A549 (cell line): ENCODE results near the gene ABCC4. TPM values are rescaled to one million over a fixed set of nuclear protein-coding genes. Genes with fewer than 3 reads are reported as not detected.

Experiments used
- ATAC-seq, 2 experiments: fragments of 200-7000 bp in 1 of 2; fragments of >200 bp in 1 of 2; cut with Nextera tagmentation in 1 of 2; cut with Tn5 transposase in 1 of 2; 3 replicates each; pipeline versions ENCODE4 v1.8.0 to v1.9.1; 2018 to 2020; ENCODE audit warnings: mild to moderate bottlenecking in 1 of 2, moderate library complexity in 1 of 2
- CTCF ChIA-PET: fragments of 300-600 bp; sonication (Branson Sonifier 250); formaldehyde crosslinking; extraction: SDS; loops from one replicate; lab custom pipeline; 2021; ENCODE audit warnings: antibody characterized with exemption, inconsistent platforms; lab: Yijun Ruan, JAX
- POLR2A ChIA-PET: fragments of 350-600 bp; formaldehyde crosslinking; extraction: SDS; loops from one replicate; lab custom pipeline; 2021; ENCODE audit warnings: antibody characterized with exemption, inconsistent platforms; lab: Yijun Ruan, JAX
- DNase-seq, 2 experiments: peaks; one replicate each; pipeline versions ENCODE4 v3.0.0 to v3.0.0-alpha.2; 2011 to 2016; ENCODE audit warnings: low read depth in 1 of 2, low spot score in 1 of 2
- FAIRE-seq: peaks from 2 replicates; lab custom pipeline; 2011; peaks lifted over from hg19 to GRCh38; lab: Jason Lieb, UNC
- H3K27ac ChIP-seq, 2 experiments: fragments of >200 bp; sonication (Bioruptor Twin); formaldehyde crosslinking; 3 replicates each; pipeline ENCODE4 v1.5.1; 2016 to 2017
- H3K4me1 ChIP-seq: fragments of >200 bp; sonication (Bioruptor Twin); formaldehyde crosslinking; 3 replicates; pipeline ENCODE4 v1.6.1; 2016
- H3K4me2 ChIP-seq: fragments of >200 bp; sonication (Bioruptor Twin); formaldehyde crosslinking; 3 replicates; pipeline ENCODE4 v1.6.1; 2016
- H3K4me3 ChIP-seq: fragments of >200 bp; sonication (Bioruptor Twin); formaldehyde crosslinking; 3 replicates; pipeline ENCODE4 v1.5.1; 2016
- H3K9me3 ChIP-seq: fragments of >200 bp; sonication (Bioruptor Twin); formaldehyde crosslinking; 3 replicates; pipeline ENCODE4 v1.6.1; 2016
- CBX8 ChIP-seq: fragments of 200-600 bp; sonication (generic); IDR thresholded peaks from 2 replicates; pipeline ENCODE4 v1.6.1; 2016
- CHD2 ChIP-seq: fragments of 150-350 bp; IDR thresholded peaks from 2 replicates; pipeline ENCODE4 v1.6.1; 2014; ENCODE audit warnings: low read length; ENCODE audit not compliant: partially characterized antibody
- CHD4 ChIP-seq: fragments of 200-600 bp; sonication (generic); IDR thresholded peaks from 2 replicates; pipeline ENCODE4 v1.6.1; 2016; ENCODE audit warnings: antibody characterized with exemption, mild to moderate bottlenecking, borderline replicate concordance
- ESRRA ChIP-seq: fragments of 150-350 bp; IDR thresholded peaks from 2 replicates; pipeline ENCODE4 v1.6.1; 2014; ENCODE audit warnings: mild to moderate bottlenecking, low read length, borderline replicate concordance
- FOSB ChIP-seq: fragments of 250-450 bp; sonication (Bioruptor Pico); IDR thresholded peaks from 2 replicates; pipeline ENCODE4 v1.5.0; 2020; ENCODE audit warnings: mild to moderate bottlenecking, moderate library complexity
- GATA3 ChIP-seq: IDR thresholded peaks from 2 replicates; pipeline ENCODE4 v1.6.1; 2012; ENCODE audit warnings: borderline replicate concordance
- HOXA7 ChIP-seq: fragments of 250-450 bp; sonication (Bioruptor Pico); IDR thresholded peaks from 2 replicates; pipeline ENCODE4 v1.5.0; 2020; ENCODE audit warnings: mild to moderate bottlenecking, moderate library complexity
- HOXB13 ChIP-seq: fragments of 250-450 bp; sonication (Bioruptor Pico); IDR thresholded peaks from 2 replicates; pipeline ENCODE4 v1.5.0; 2020; ENCODE audit warnings: low read depth, mild to moderate bottlenecking, moderate library complexity
- HOXB5 ChIP-seq: fragments of 250-450 bp; sonication (Bioruptor Pico); IDR thresholded peaks from 2 replicates; pipeline ENCODE4 v1.5.0; 2020; ENCODE audit warnings: mild to moderate bottlenecking, moderate library complexity
- JUN ChIP-seq, 2 experiments: fragments of >200 bp; sonication (Bioruptor Twin); formaldehyde crosslinking; IDR thresholded peaks; 2 replicates in 1 of 2; 3 replicates in 1 of 2; pipeline ENCODE4 v1.6.1; 2016 to 2017
- KDM1A ChIP-seq: fragments of 200-600 bp; sonication (generic); IDR thresholded peaks from 2 replicates; pipeline ENCODE4 v1.6.1; 2016; ENCODE audit warnings: low read depth, mild to moderate bottlenecking
- KDM5A ChIP-seq: fragments of 200-600 bp; sonication (generic); IDR thresholded peaks from 2 replicates; pipeline ENCODE4 v1.6.1; 2016; ENCODE audit warnings: antibody characterized with exemption, mild to moderate bottlenecking
- MAFK ChIP-seq: fragments of 450-650 bp; IDR thresholded peaks from 2 replicates; pipeline ENCODE4 v1.6.1; 2014; ENCODE audit not compliant: partially characterized antibody
- MAZ ChIP-seq: fragments of 150-350 bp; IDR thresholded peaks from 2 replicates; pipeline ENCODE4 v1.6.1; 2014; ENCODE audit warnings: antibody characterized with exemption, low read depth, low read length, borderline replicate concordance
- PHF8 ChIP-seq: fragments of 200-600 bp; sonication (generic); IDR thresholded peaks from 2 replicates; pipeline ENCODE4 v1.6.1; 2016; ENCODE audit warnings: low read depth, mild to moderate bottlenecking, antibody characterized with exemption, moderate library complexity, borderline replicate concordance
- RCOR1 ChIP-seq: fragments of 150-350 bp; IDR thresholded peaks from 2 replicates; pipeline ENCODE4 v1.6.1; 2014; ENCODE audit warnings: antibody characterized with exemption, low read length, low read depth
- RNF2 ChIP-seq: fragments of 200-600 bp; sonication (generic); IDR thresholded peaks from 2 replicates; pipeline ENCODE4 v1.6.1; 2016; ENCODE audit warnings: low read depth, mild to moderate bottlenecking, antibody characterized with exemption, moderate library complexity, borderline replicate concordance
- SMC3 ChIP-seq: fragments of >200 bp; sonication (Bioruptor Twin); formaldehyde crosslinking; IDR thresholded peaks from 3 replicates; pipeline ENCODE4 v1.6.1; 2018; ENCODE audit warnings: inconsistent platforms
- TFCP2L1 ChIP-seq: fragments of 250-450 bp; sonication (Bioruptor Pico); IDR thresholded peaks from 2 replicates; pipeline ENCODE4 v1.5.0; 2021; ENCODE audit warnings: mild to moderate bottlenecking
- ZC3H11A ChIP-seq: fragments of 450-650 bp; IDR thresholded peaks from 2 replicates; pipeline ENCODE4 v1.6.1; 2014; ENCODE audit warnings: antibody characterized with exemption, mild to moderate bottlenecking
- ZFP36 ChIP-seq: fragments of 450-650 bp; IDR thresholded peaks from 2 replicates; pipeline ENCODE4 v1.6.1; 2014; ENCODE audit warnings: borderline replicate concordance; ENCODE audit not compliant: partially characterized antibody
- ZNF302 ChIP-seq: fragments of 250-450 bp; sonication (Bioruptor Pico); IDR thresholded peaks from 2 replicates; pipeline ENCODE4 v1.9.0; 2021; ENCODE audit warnings: inconsistent platforms, mild to moderate bottlenecking, moderate library complexity
- ZSCAN20 ChIP-seq: fragments of 250-450 bp; sonication (Bioruptor Pico); IDR thresholded peaks from 2 replicates; pipeline ENCODE4 v1.8.0; 2022; ENCODE audit warnings: mild to moderate bottlenecking, moderate library complexity
- WGBS: methylation state at CpG from one replicate; pipeline ENCODE4 v1.1.6; 2017; ENCODE audit errors: missing lambda C conversion rate; 5-methylcytosine and 5-hydroxymethylcytosine counted together
- polyA plus RNA-seq, 4 experiments: library from polyadenylated mRNA; depleted of rRNA in 3 of 4; stranded (reverse); fragments of >200 nt; fragmentation: RNase III in 1 of 4; extraction: RNeasy Plus Mini Kit Qiagen cat#74134 plus additional on column Dnase treatment in 1 of 4; gene quantifications; 2 replicates in 3 of 4; 3 replicates in 1 of 4; pipeline ENCODE4 v1.2.3, GENCODE V29; 2011 to 2017
- TF ChIP-seq, protein P1 (sequence below): fragments of 200-600 bp; sonication (generic); IDR thresholded peaks from 2 replicates; pipeline ENCODE4 v1.6.1; 2016; ENCODE audit warnings: antibody characterized with exemption, mild to moderate bottlenecking, moderate library complexity
- TF ChIP-seq, protein P2 (sequence below): fragments of 250-450 bp; sonication (Bioruptor Pico); IDR thresholded peaks from 2 replicates; pipeline ENCODE4 v1.5.0; 2020; ENCODE audit warnings: low read depth, mild to moderate bottlenecking, moderate library complexity
- TF ChIP-seq, protein P3 (sequence below): IDR thresholded peaks from 2 replicates; pipeline ENCODE4 v1.6.1; 2012
- TF ChIP-seq, protein P4 (sequence below): fragments of 450-650 bp; IDR thresholded peaks from 2 replicates; pipeline ENCODE4 v1.6.1; 2014; ENCODE audit warnings: antibody characterized with exemption

Gene ABCC4
- polyA plus RNA-seq, 2 of the 4 experiments (the other 2 are of a cell fraction): 23.5 to 56.2 TPM

DNA sequence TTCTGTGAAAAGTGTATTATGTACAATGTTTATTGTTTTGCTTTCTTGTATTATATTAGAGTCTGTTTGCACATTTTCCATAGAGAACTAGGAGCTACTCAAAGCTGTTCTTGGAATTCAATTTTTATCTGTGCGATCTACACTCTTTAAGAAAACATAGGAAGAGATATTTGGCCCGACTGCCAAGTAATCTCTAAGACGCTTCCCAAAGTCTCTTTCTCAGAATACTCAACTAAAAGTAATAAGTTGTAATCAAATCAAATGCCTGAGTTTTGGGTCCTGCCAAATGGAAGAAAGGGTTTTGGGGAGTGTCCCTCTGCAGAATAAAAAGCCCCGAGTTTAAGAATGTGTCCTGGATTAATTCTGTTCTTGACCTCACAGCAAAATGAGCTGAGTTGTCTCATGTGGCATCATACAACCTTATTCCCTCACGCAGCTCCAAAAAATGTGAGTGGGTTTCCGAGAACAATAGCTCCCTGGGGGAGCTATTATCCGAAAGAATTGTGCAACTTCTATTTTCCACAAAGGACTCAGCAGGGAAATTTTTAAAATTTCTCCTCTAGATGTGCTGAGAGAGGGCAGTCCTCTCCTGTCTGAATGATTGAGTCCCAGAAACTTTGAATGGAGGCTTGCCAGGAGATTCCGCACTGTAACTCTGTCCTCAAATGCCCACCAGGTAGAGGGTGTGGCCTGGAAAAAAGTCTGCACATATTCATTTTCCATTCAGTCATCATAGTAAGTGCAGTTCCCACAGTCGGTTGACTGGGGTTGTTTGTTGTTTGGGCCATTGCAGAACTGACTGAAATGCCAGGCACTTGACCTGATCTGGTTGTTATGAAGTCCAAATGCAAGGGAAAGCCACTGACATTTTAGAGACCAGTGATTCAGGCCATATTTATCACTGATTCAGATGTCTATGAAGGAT is 309.0 kb downstream of the ABCC4 start (continued):
- TF ChIP-seq, protein P1, sequence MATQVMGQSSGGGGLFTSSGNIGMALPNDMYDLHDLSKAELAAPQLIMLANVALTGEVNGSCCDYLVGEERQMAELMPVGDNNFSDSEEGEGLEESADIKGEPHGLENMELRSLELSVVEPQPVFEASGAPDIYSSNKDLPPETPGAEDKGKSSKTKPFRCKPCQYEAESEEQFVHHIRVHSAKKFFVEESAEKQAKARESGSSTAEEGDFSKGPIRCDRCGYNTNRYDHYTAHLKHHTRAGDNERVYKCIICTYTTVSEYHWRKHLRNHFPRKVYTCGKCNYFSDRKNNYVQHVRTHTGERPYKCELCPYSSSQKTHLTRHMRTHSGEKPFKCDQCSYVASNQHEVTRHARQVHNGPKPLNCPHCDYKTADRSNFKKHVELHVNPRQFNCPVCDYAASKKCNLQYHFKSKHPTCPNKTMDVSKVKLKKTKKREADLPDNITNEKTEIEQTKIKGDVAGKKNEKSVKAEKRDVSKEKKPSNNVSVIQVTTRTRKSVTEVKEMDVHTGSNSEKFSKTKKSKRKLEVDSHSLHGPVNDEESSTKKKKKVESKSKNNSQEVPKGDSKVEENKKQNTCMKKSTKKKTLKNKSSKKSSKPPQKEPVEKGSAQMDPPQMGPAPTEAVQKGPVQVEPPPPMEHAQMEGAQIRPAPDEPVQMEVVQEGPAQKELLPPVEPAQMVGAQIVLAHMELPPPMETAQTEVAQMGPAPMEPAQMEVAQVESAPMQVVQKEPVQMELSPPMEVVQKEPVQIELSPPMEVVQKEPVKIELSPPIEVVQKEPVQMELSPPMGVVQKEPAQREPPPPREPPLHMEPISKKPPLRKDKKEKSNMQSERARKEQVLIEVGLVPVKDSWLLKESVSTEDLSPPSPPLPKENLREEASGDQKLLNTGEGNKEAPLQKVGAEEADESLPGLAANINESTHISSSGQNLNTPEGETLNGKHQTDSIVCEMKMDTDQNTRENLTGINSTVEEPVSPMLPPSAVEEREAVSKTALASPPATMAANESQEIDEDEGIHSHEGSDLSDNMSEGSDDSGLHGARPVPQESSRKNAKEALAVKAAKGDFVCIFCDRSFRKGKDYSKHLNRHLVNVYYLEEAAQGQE: no peak
- TF ChIP-seq ESRRA: no peak
- no peak for TF ChIP-seq CHD4
- no peak for TF ChIP-seq ZNF302 (CRISPR knock-in tag)
- TF ChIP-seq RNF2: no peak
- TF ChIP-seq MAFK: no peak
- TF ChIP-seq HOXB13: no peak
- TF ChIP-seq, protein P2, sequence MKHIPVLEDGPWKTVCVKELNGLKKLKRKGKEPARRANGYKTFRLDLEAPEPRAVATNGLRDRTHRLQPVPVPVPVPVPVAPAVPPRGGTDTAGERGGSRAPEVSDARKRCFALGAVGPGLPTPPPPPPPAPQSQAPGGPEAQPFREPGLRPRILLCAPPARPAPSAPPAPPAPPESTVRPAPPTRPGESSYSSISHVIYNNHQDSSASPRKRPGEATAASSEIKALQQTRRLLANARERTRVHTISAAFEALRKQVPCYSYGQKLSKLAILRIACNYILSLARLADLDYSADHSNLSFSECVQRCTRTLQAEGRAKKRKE (CRISPR knock-in tag): no peak
- no peak for TF ChIP-seq HOXA7
- no peak for TF ChIP-seq KDM5A
- no peak for TF ChIP-seq CHD2
- no peak for TF ChIP-seq CBX8
- TF ChIP-seq ZC3H11A: no peak

DNA sequence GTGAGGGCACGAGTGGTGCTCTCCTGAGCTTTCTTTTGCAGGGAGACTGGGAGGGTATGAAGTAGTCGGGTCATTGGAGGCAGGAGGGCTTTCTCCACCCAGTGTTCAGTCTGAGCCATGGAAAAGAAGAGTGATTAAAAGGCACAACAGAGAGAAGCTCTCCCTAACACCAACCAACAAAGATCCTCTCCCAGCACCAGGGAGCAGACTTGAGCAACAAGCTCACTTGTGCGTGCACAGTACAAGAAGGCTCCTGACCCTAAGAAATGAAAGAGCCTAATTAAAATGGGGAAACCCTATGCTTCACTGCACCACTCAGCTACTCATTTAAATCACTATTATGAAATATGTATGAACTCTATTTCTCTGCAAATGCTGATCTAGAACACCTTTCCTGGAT is 312.6 kb downstream of the ABCC4 start:
- ATAC-seq: peak; percentile 30 to 75; a peak in 3 of 6 replicates
- Histone ChIP-seq H3K9me3 (no peaks in the 10 kb centered on the region), H3K4me2 (no peak overlapping the region), H3K4me1 (no peaks in the 10 kb centered on the region), H3K27ac (no peak overlapping the region), H3K4me3 (no peak overlapping the region)
- ChIA-PET CTCF (interaction anchor here (1.5 kb wide), 1 partner anchor 15 kb away, joined by 3 read pairs; no protein-coding TSS in a partner anchor), POLR2A (no interaction called here)
- WGBS: 58% methylated on average over 3 of the region's 3 CpGs
- no peak for FAIRE-seq
- TF ChIP-seq FOSB (CRISPR knock-in tag): no peak
- TF ChIP-seq HOXB5 (CRISPR knock-in tag): no peak
- TF ChIP-seq RCOR1: no peak
- TF ChIP-seq KDM1A: no peak
- no peak for TF ChIP-seq MAZ
- TF ChIP-seq KDM5A: no peak
- TF ChIP-seq ZNF302 (CRISPR knock-in tag): no peak
- peak in 1 of 2 experiments; percentile 37 for DNase-seq

DNA sequence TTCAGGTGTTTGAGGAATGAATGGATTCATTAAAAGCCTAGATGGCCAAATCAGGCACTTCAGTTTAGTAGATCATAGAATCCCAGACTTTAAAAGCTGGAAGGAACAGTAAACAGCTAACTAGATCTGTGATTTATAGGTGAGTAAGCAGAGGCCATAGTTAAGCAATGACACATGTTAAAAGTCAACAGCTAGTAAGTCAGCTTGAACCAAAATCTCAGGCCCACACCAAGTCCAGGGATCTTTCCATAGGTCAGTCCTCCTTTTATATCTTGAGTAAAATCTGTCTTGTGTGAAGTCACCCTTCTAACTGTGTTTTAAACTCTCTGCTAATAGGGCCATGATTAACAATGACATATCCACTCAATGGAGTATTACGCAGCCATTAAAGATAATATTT is 313.4 kb downstream of the ABCC4 start:
- FAIRE-seq (no peak), DNase-seq (no peak), ATAC-seq (no peak)
- H3K27ac ChIP-seq: no peak overlapping the region
- no peak overlapping the region for H3K4me2 ChIP-seq
- CTCF ChIA-PET: interaction anchor here (1.0 kb wide), 1 partner anchor 274 kb away, joined by 3 read pairs; no protein-coding TSS in a partner anchor
- POLR2A ChIA-PET: no interaction called here
- WGBS: 100% methylated on average over 1 of the region's 1 CpG
- H3K4me1 ChIP-seq: no peaks in the 10 kb centered on the region
- H3K9me3 ChIP-seq: no peaks in the 10 kb centered on the region
- H3K4me3 ChIP-seq: no peak overlapping the region
- TF ChIP-seq TFCP2L1 (CRISPR knock-in tag) (no peak), SMC3 (no peak), JUN (IDR thresholded peaks at IDR 0.05) (no peak), GATA3 (no peak), PHF8 (no peak), ZSCAN20 (CRISPR knock-in tag) (no peak), RCOR1 (no peak), ZFP36 (no peak), HOXB5 (CRISPR knock-in tag) (no peak), MAZ (no peak)
- TF ChIP-seq, protein P3, sequence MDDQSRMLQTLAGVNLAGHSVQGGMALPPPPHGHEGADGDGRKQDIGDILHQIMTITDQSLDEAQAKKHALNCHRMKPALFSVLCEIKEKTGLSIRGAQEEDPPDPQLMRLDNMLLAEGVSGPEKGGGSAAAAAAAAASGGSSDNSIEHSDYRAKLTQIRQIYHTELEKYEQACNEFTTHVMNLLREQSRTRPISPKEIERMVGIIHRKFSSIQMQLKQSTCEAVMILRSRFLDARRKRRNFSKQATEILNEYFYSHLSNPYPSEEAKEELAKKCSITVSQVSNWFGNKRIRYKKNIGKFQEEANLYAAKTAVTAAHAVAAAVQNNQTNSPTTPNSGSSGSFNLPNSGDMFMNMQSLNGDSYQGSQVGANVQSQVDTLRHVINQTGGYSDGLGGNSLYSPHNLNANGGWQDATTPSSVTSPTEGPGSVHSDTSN: no peak
- TF ChIP-seq, protein P2 (CRISPR knock-in tag): no peak
- TF ChIP-seq, protein P4, sequence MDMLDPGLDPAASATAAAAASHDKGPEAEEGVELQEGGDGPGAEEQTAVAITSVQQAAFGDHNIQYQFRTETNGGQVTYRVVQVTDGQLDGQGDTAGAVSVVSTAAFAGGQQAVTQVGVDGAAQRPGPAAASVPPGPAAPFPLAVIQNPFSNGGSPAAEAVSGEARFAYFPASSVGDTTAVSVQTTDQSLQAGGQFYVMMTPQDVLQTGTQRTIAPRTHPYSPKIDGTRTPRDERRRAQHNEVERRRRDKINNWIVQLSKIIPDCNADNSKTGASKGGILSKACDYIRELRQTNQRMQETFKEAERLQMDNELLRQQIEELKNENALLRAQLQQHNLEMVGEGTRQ: no peak
